Measurements from ENCODE around the gene CSNK1G3. TPM values are rescaled to one million over a fixed set of nuclear protein-coding genes. Genes with fewer than 3 reads are reported as not detected.
"Not testable (repeated sequence)": the region's sequence is repeated elsewhere in the genome, so short reads cannot be mapped to it uniquely, and the experiment has no call there.

The CSNK1G3 gene
- 27.6 TPM for total RNA-seq
- long read RNA-seq, full-length matches to known transcripts, result 2 of 15 reads
- long read RNA-seq, partial matches to known transcripts, result 0 of 15 reads
- long read RNA-seq, other reads (novel, unspliced or antisense), result 13 of 15 reads

DNA sequence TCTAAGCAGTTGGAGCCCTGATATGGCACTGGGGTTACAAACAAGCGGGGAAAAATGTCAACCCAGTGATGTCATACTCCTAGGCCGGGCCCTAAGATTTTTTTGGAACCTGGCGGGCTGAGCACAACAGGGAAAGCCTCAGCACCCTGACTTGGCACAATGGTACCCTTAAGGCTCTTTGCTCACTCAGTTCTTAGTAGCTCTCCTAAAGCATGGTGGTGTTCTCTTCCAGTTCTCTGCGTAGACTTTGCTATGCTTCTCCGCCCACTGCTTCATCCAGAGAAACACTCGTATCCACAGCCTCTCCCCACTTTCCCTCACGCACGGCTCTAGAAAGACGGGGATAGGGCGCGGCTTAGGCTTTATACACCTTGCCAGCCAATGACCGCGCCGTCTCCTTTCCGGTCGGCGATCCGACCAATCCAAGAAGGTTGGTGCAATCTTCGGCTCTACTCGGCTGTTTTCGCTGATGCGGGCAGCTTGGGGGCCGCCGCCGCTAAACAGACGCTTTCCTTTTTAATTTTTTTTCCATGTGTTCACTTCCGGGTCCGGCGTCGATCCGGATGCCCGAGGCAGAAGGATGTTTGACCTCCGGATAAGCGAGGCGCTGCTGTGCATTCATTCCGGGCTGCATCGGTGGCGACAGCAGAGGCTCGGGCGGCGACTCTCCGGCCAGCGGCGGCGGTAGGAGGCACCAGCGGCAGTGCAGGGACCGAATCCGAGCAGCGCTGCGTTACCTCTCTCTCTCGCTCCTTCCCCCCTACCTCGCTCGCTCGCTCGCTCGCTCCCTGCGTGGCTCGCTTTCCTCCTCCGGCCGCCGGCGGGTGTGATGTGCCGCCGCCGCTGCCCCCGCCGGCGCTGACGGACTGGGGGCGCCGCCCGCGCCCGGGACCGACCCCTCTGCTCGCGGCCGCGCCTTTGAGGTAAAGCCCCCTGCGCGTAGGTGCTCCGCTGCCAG, at the start of gene CSNK1G3:
Gene CSNK1G3, plus strand, starts transcription at position 530 of the 958 bp plus-strand sequence. CDS start 33,487 bp downstream, outside the sequence.
- Histone ChIP-seq H3K4me1 (peaks cover 36% of the 10 kb centered on the region), H3K27me3 (ENCODE audit: low read depth) (no peaks in the 10 kb centered on the region), H3K4me3 (peak within 1 kb of the TSS; percentile 85), H3K9me3 (replicated peaks) (no peaks in the 10 kb centered on the region), H3K36me3 (no peaks in the 10 kb centered on the region), H3K27ac (replicated peaks) (peak within 1 kb of the TSS; percentile 93)
- intact Hi-C loops (cut with micrococcal nuclease), result loop anchor here (5.0 kb wide), 1 partner anchor 90 kb away; the partner anchor contains the start of gene CEP120
- peak; percentile 96 for DNase-seq
- TF ChIP-seq, protein P1, sequence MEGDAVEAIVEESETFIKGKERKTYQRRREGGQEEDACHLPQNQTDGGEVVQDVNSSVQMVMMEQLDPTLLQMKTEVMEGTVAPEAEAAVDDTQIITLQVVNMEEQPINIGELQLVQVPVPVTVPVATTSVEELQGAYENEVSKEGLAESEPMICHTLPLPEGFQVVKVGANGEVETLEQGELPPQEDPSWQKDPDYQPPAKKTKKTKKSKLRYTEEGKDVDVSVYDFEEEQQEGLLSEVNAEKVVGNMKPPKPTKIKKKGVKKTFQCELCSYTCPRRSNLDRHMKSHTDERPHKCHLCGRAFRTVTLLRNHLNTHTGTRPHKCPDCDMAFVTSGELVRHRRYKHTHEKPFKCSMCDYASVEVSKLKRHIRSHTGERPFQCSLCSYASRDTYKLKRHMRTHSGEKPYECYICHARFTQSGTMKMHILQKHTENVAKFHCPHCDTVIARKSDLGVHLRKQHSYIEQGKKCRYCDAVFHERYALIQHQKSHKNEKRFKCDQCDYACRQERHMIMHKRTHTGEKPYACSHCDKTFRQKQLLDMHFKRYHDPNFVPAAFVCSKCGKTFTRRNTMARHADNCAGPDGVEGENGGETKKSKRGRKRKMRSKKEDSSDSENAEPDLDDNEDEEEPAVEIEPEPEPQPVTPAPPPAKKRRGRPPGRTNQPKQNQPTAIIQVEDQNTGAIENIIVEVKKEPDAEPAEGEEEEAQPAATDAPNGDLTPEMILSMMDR (IDR thresholded peaks at IDR 0.05; ENCODE audit: borderline replicate concordance), result no peak

DNA sequence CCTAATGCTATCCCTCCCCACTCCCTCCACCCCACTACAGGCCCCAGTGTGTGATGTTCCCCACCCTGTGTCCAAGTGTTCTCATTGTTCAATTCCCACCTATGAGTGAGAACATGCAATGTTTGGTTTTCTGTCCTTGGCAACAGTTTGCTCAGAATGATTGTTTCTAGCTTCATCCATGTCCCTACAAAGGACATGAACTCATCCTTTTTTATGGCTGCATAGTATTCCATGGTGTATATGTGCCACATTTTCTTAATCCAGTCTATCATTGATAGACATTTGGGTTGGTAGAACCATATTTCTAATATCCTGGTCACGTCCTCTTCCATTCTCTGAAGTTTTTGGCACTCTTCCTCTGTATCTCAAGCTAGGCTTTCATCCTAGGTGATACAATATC, 45.1 kb upstream of the CSNK1G3 start:
- intact Hi-C loops (cut with micrococcal nuclease); H3K27ac ChIP-seq (replicated peaks); H3K36me3 ChIP-seq; H3K9me3 ChIP-seq (replicated peaks); H3K4me3 ChIP-seq; H3K27me3 ChIP-seq (ENCODE audit: low read depth); H3K4me1 ChIP-seq; DNase-seq: not testable (repeated sequence)

DNA sequence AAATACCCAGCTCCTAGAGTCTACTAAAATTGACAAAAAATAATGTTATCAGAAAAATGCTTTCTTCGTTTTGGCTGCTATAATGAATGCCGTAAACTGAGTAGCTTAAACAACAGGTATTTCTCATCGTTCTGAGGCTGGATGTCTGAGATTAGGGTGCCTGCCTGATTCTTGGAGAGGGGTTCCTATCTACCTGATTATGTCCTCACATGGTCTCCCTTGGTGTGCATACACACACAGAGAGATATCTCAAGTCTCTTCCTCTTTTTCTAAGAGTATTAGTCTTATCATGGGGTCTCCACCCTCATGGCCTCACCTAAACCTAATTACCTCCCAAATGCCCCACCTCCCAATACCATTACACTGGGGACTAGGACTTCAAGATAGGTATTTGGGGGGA, 40.6 kb upstream of the CSNK1G3 start:
- no peaks in the 10 kb centered on the region for H3K27me3 ChIP-seq (ENCODE audit: low read depth)
- H3K27ac ChIP-seq (replicated peaks), result no peak overlapping the region
- no peaks in the 10 kb centered on the region for H3K36me3 ChIP-seq
- TF ChIP-seq, protein P1 (IDR thresholded peaks at IDR 0.05; ENCODE audit: borderline replicate concordance), result no peak
- no peak overlapping the region for H3K4me3 ChIP-seq
- intact Hi-C loops (cut with micrococcal nuclease), result no loop called here
- DNase-seq, result no peak
- no peaks in the 10 kb centered on the region for H3K4me1 ChIP-seq
- no peaks in the 10 kb centered on the region for H3K9me3 ChIP-seq (replicated peaks)

DNA sequence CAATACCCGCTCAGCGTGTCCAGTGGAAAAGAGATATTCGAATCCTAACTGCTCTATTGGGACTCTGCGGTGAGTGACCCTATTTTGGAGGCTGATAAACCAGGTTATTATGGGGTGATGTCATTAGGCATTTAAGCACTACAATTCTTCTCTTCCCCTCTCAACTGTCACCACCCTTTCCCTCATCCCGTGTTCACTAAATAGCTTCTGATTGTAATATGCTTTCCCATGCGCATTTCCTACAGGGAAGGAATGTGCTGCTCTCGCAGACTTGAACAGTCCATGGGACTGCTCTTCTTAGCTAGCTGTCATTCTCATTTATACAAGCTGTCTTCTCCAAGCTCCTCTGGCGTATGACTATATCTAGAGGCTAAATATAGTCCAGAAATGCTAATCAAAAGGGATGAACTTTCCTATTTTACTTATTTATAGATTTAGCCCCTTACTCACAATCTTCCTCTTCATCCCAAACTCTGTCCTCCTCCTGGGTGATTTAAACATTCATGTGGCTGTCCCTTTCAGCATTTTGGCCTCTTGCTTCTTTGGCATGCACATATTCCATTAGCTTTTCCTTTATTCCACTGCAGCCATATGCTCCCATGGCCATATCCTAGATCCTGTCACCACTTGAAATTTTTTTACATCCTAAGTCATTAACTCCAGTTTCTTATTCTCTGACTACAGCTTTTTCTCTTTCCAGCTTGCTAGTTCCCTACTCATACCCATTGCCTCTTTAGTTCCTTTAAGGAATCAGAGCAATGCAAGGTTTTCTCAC, 39.6 kb upstream of the CSNK1G3 start:
- DNase-seq, result no peak
- Histone ChIP-seq H3K4me1 (no peaks in the 10 kb centered on the region), H3K4me3 (no peak overlapping the region), H3K27ac (replicated peaks) (no peak overlapping the region), H3K9me3 (replicated peaks) (no peaks in the 10 kb centered on the region), H3K36me3 (no peaks in the 10 kb centered on the region), H3K27me3 (ENCODE audit: low read depth) (no peaks in the 10 kb centered on the region)
- TF ChIP-seq, protein P1 (IDR thresholded peaks at IDR 0.05; ENCODE audit: borderline replicate concordance), result no peak
- intact Hi-C loops (cut with micrococcal nuclease), result no loop called here

DNA sequence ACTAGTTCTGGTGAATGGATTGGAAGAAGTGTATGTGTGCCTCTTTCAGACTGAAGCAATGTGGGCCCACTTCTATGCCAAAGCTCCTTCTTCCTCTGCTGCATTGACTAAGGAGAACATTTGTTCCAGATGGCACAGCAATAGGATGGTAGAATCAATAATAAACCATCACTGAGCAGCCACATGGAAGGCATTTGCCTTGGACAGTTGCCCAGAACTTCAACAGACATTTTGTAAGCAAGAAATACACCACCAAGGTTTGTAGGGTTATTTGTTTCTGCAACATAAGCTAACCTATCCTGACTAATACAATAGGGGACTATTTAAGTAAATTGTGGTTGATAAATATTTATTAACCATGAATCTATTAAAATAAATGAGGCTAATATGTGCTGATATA, 37.7 kb upstream of the CSNK1G3 start:
- H3K4me3 ChIP-seq, result no peak overlapping the region
- H3K27ac ChIP-seq (replicated peaks), result no peak overlapping the region
- H3K27me3 ChIP-seq (ENCODE audit: low read depth), result no peaks in the 10 kb centered on the region
- H3K9me3 ChIP-seq (replicated peaks), result no peaks in the 10 kb centered on the region
- TF ChIP-seq, protein P1 (IDR thresholded peaks at IDR 0.05; ENCODE audit: borderline replicate concordance), result no peak
- no peak for DNase-seq
- intact Hi-C loops (cut with micrococcal nuclease), result no loop called here
- H3K36me3 ChIP-seq, result no peaks in the 10 kb centered on the region
- no peaks in the 10 kb centered on the region for H3K4me1 ChIP-seq

Data from left ventricle myocardium inferior (tissue), 1 donor.